ENCODE measurements around the gene ZNF362.

DNA sequence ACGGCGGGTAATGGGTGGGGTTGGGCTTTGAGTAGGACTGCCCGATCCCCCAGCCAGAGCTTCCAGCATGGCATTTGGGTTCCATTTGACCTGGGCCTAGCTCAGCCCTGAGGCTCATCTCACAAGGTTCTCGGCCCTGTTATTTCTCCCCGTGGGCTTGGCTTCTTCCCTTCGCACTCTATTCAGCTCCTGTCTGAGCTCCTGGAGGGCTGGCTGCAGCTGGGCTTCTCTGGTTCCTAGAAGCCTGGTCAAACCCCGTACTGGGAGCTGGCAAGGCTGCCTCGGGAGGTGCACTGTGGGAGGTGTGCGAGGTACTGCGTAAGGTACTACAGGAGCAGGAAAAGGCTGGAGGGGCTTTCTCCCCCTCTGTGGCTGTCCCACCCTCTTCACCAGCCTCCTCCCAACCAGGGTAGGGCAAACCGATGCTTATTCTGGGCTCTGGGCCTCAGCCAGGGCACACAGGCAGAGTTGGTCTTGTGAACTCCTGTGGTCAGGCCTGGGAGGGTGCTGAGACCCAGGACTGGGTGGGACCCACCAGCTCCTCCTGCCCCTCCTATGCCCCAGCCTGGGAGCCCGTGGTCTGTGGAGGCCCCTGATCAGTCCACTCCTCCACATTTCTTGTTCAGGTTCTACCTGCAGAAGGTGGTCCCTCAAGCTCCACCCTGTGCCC is 63.8 kb downstream of the ZNF362 start:
- TF ChIP-seq EZH2 (IDR thresholded peaks at IDR 0.05; ENCODE audit: low read depth, unreplicated experiment) (no peak), CREB1 (CRISPR knock-in tag; IDR thresholded peaks at IDR 0.05; ENCODE audit: low read depth) (no peak), POLR2AphosphoS5 (IDR thresholded peaks at IDR 0.05; ENCODE audit: low read depth) (no peak), EZH2phosphoT487 (IDR thresholded peaks at IDR 0.05; ENCODE audit: unreplicated experiment) (no peak)
- TF ChIP-seq, protein P1, sequence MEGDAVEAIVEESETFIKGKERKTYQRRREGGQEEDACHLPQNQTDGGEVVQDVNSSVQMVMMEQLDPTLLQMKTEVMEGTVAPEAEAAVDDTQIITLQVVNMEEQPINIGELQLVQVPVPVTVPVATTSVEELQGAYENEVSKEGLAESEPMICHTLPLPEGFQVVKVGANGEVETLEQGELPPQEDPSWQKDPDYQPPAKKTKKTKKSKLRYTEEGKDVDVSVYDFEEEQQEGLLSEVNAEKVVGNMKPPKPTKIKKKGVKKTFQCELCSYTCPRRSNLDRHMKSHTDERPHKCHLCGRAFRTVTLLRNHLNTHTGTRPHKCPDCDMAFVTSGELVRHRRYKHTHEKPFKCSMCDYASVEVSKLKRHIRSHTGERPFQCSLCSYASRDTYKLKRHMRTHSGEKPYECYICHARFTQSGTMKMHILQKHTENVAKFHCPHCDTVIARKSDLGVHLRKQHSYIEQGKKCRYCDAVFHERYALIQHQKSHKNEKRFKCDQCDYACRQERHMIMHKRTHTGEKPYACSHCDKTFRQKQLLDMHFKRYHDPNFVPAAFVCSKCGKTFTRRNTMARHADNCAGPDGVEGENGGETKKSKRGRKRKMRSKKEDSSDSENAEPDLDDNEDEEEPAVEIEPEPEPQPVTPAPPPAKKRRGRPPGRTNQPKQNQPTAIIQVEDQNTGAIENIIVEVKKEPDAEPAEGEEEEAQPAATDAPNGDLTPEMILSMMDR (conservative IDR thresholded peaks at IDR 0.05; ENCODE audit: low read depth in 2 of 2) = no peak
